IPS-NIHi11 (cell line): ENCODE measurements around the gene TMEM61.
A peak's percentile ranks its signal among the peaks of the same experiment; 100 is the strongest.

ENCODE experiments used
- DNase-seq: peaks from one replicate; pipeline ENCODE4 v3.0.0; 2012; ENCODE audit warnings: mixed read lengths, low spot score

Gene TMEM61

DNA sequence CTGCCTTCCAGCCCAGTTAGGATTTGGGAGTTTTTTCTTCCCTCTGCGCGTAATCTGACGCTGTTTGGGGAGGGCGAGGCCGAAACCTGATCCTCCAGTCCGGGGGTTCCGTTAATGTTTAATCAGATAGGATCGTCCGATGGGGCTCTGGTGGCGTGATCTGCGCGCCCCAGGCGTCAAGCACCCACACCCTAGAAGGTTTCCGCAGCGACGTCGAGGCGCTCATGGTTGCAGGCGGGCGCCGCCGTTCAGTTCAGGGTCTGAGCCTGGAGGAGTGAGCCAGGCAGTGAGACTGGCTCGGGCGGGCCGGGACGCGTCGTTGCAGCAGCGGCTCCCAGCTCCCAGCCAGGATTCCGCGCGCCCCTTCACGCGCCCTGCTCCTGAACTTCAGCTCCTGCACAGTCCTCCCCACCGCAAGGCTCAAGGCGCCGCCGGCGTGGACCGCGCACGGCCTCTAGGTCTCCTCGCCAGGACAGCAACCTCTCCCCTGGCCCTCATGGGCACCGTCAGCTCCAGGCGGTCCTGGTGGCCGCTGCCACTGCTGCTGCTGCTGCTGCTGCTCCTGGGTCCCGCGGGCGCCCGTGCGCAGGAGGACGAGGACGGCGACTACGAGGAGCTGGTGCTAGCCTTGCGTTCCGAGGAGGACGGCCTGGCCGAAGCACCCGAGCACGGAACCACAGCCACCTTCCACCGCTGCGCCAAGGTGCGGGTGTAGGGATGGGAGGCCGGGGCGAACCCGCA lies 59.1 kb downstream of the TMEM61 start, which contains the start of gene PCSK9:
PCSK9 (plus strand) TSS at position 207 of the 741 bp plus-strand sequence; CDS start at position 497, 290 bp downstream.
- peak; percentile 76 for DNase-seq

DNA sequence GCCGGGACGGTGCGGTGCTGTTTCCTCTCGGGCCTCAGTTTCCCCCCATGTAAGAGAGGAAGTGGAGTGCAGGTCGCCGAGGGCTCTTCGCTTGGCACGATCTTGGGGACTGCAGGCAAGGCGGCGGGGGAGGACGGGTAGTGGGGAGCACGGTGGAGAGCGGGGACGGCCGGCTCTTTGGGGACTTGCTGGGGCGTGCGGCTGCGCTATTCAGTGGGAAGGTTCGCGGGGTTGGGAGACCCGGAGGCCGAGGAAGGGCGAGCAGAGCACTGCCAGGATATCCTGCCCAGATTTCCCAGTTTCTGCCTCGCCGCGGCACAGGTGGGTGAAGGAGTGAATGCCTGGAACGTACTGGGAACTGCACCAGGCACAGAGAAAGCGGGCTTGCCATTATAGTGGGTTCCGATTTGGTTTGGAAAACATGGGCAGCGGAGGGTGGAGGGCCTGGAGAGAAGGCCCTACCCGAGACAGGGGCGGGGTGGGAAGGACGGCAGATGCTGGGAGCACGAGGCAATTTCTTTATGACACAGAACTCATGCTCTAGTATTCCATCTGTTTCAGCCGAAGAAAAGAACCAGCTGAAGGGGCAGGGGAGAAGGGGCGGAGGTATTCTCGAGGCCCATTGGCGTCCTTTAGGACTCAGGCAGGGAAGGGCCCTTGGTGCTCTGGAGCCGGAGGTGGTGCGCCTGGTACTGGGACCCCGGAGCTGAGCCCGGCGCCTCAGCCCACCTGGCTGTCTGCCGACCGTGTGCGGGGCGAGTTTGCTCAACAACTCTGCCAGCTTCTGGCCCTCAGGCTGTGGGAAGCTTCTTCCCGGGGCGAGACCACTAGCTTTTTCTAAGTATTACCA lies 59.9 kb downstream of the TMEM61 start:
- DNase-seq = peak; percentile 41

DNA sequence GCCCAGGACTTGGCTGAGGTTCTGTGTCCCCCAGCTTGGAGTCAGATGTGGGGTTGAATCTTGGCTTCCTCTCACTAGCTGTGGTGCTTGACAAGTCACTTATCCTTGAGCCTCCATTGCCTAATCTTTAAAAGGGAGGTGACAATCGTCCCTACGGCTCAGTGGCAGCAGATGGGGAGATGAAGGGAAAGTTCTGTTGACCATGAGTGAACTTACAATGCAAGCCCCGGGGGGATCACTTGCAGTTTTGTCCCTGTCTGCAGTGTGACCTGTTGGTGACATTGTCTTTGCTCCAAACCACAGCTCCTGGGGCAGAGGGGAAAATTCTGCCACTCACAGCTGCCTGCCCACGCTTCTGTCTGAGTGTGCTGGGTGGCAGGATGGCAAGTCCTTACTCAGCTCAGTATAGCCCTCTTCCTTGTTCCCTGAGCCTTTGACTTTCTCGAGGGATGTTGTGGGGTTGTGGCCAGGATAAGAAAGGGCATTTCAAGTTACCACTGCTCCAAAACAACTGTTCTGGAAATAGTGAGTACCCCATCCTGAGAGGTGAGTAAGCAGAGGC lies 60.6 kb downstream of the TMEM61 start:
- no peak for DNase-seq

DNA sequence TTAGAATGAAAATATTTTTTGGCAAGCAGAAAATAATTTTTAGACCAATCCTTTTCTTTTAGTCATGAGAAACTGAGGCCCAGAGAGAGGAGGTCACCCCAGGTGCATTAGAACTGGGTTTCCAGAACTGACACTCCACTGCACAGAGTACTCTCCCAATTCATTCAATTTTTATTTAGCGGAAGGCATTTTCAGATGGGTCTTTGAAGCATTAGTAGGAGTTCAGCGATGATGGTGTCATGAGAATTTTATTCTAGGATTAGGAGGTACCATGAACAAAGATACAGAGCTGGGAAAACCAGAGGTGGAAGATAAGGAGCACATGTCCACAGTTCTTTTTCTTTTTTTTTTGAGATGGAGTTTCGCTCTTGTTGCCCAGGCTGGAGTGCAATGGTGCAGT lies 61.2 kb downstream of the TMEM61 start:
- no peak for DNase-seq
